Natural killer cell (primary cell): Measurements from ENCODE around the gene PAM. TPM values are rescaled to one million over a fixed set of nuclear protein-coding genes. Genes with fewer than 3 reads are reported as not detected.

Experiments
- ATAC-seq, 3 donors: fragments of 150-1000 bp in 2 of 3; fragments of 200-7000 bp in 1 of 3; cut with Tn5 transposase; 1 replicate in 1 of 3; 2 replicates in 2 of 3; pipeline ENCODE4 v1.10.0; 2021; ENCODE audit warnings: mild to moderate bottlenecking in 2 of 3, moderate library complexity in 2 of 3
- DNase-seq, 2 donors: peaks; one replicate each; pipeline versions ENCODE4 v3.0.0 to v3.0.0-alpha.2; 2013 to 2021; ENCODE audit warnings: mixed read lengths in 1 of 2
- H3K27ac ChIP-seq: one replicate; pipeline ENCODE4 v1.5.1; 2013; ENCODE audit warnings: mild to moderate bottlenecking, low read length
- H3K27me3 ChIP-seq: one replicate; pipeline ENCODE4 v1.6.1; 2013; ENCODE audit warnings: low read length; ENCODE audit not compliant: control insufficient read depth, insufficient read depth
- H3K36me3 ChIP-seq: one replicate; pipeline ENCODE4 v1.6.1; 2013; ENCODE audit warnings: low read length; ENCODE audit not compliant: control insufficient read depth, insufficient read depth
- H3K4me1 ChIP-seq: one replicate; pipeline ENCODE4 v1.6.1; 2013; ENCODE audit warnings: low read length; ENCODE audit not compliant: control insufficient read depth, insufficient read depth
- H3K4me3 ChIP-seq: one replicate; pipeline ENCODE4 v1.5.1; 2013; ENCODE audit warnings: low read length
- H3K9me3 ChIP-seq: one replicate; pipeline ENCODE4 v1.6.1; 2013; ENCODE audit warnings: low read length; ENCODE audit not compliant: control insufficient read depth, insufficient read depth
- H3K27ac Mint-ChIP-seq, 2 donors: one replicate each; pipeline ENCODE4 v1.8.0; 2022; ENCODE audit warnings: mild to moderate bottlenecking in 2 of 2, mixed read lengths in 2 of 2, moderate library complexity in 1 of 2
- H3K27me3 Mint-ChIP-seq, 2 donors: one replicate each; pipeline ENCODE4 v1.8.0; 2022; ENCODE audit warnings: low read depth in 2 of 2, mixed read lengths in 2 of 2
- H3K36me3 Mint-ChIP-seq: one replicate; pipeline ENCODE4 v1.8.0; 2022; ENCODE audit warnings: mixed read lengths
- H3K4me1 Mint-ChIP-seq, 2 donors: one replicate each; pipeline ENCODE4 v1.8.0; 2022; ENCODE audit warnings: mixed read lengths in 2 of 2
- H3K4me3 Mint-ChIP-seq: one replicate; pipeline ENCODE4 v1.8.0; 2022; ENCODE audit warnings: mild to moderate bottlenecking, moderate library complexity, mixed read lengths
- H3K9me3 Mint-ChIP-seq, 2 donors: one replicate each; pipeline ENCODE4 v1.8.0; 2022; ENCODE audit warnings: mixed read lengths in 2 of 2
- whole genome bisulfite sequencing: methylation state at CpG from one replicate; pipeline ENCODE4 v1.1.7; 2013; ENCODE audit warnings: missing lambda C conversion rate; ENCODE audit not compliant: insufficient coverage; 5-methylcytosine and 5-hydroxymethylcytosine counted together
- intact Hi-C: fragments of 100-400 bp; cut with micrococcal nuclease; formaldehyde crosslinking; loops from one replicate; pipeline ENCODE4 v1.14.2; 2022
- total RNA-seq, 4 donors: library from RNA; stranded (reverse); fragments of 120-200 nt in 1 of 4; gene quantifications; one replicate each; pipeline versions ENCODE4 v1.2.3 to v1.2.4, GENCODE V29; 2013 to 2022
- TF ChIP-seq, protein P1 (sequence below): fragments of 200-600 bp; IDR thresholded peaks from one replicate; pipeline ENCODE4 v1.8.0; 2022; ENCODE audit warnings: antibody characterized with exemption

PAM gene
- total RNA-seq, 3 donors from 2014 or later (not counting 1 experiment from before 2014, with no cell fraction given): 67.6 to 79.9 (median 75.3) TPM

DNA sequence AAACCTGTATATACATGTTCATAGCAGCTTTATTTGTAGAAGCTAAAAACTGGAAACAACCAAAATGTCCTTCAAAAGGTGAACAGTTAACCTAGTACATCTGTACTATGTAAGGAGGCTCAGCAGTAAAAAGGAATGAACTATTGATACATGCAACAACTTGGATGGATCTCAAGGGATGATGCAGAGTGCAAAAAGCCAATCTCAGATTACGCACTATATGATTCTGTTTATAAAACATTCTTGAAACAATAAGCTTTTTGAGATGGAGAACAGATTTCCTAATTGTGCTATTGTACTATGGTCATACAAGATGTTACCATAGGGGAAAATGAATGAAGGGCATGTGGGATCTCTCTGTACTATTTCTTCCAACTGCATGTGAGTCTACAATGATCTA, 88.9 kb downstream of the PAM start:
- 100% methylated on average over 1 of the region's 1 CpG for WGBS
- TF ChIP-seq, protein P1, sequence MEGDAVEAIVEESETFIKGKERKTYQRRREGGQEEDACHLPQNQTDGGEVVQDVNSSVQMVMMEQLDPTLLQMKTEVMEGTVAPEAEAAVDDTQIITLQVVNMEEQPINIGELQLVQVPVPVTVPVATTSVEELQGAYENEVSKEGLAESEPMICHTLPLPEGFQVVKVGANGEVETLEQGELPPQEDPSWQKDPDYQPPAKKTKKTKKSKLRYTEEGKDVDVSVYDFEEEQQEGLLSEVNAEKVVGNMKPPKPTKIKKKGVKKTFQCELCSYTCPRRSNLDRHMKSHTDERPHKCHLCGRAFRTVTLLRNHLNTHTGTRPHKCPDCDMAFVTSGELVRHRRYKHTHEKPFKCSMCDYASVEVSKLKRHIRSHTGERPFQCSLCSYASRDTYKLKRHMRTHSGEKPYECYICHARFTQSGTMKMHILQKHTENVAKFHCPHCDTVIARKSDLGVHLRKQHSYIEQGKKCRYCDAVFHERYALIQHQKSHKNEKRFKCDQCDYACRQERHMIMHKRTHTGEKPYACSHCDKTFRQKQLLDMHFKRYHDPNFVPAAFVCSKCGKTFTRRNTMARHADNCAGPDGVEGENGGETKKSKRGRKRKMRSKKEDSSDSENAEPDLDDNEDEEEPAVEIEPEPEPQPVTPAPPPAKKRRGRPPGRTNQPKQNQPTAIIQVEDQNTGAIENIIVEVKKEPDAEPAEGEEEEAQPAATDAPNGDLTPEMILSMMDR: no peak
- H3K4me3 ChIP-seq: no peak overlapping the region
- H3K27me3 ChIP-seq: no peaks in the 10 kb centered on the region
- DNase-seq: no peak
- intact Hi-C loops: no loop called here
- H3K36me3 ChIP-seq: no peaks in the 10 kb centered on the region
- Mint-ChIP-seq H3K36me3 (no peaks in the 10 kb centered on the region), H3K4me3 (no peak overlapping the region), H3K4me1 (peaks cover 26 to 31% of the 10 kb centered on the region in 2 donors), H3K9me3 (no peaks in the 10 kb centered on the region), H3K27ac (no peak overlapping the region), H3K27me3 (no peaks in the 10 kb centered on the region)
- no peaks in the 10 kb centered on the region for H3K9me3 ChIP-seq
- no peak overlapping the region for H3K27ac ChIP-seq
- ATAC-seq: no peak
- H3K4me1 ChIP-seq: no peaks in the 10 kb centered on the region

DNA sequence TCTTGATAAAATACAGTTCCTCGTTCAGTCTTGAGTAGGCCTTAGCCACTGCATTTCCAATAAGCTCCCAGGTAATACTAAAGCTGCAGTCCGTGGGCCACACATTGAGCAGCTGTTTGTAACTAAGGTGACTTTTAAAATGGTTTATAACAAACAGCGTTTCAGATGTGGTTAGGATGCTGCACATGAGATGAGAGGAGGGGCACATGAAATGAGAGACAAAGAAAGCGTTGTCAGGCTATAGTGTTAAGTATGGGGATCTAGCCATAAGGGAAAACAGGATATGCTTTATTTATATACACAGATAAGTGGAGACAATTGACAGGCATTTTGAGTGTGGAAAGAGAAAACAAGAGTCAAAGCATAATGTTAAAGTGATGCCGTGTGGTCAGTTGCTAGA, 89.9 kb downstream of the PAM start:
- intact Hi-C loops: no loop called here
- Histone ChIP-seq H3K27me3 (no peaks in the 10 kb centered on the region), H3K9me3 (no peaks in the 10 kb centered on the region), H3K36me3 (no peaks in the 10 kb centered on the region), H3K4me3 (no peak overlapping the region), H3K4me1 (no peaks in the 10 kb centered on the region), H3K27ac (no peak overlapping the region)
- no peaks in the 10 kb centered on the region for H3K36me3 Mint-ChIP-seq
- TF ChIP-seq, protein P1: no peak
- no peak overlapping the region for H3K4me3 Mint-ChIP-seq
- 64% methylated on average over 5 of the region's 5 CpGs for WGBS
- no peak for DNase-seq
- H3K4me1 Mint-ChIP-seq: peaks cover 26 to 31% of the 10 kb centered on the region in 2 donors
- no peaks in the 10 kb centered on the region for H3K9me3 Mint-ChIP-seq
- ATAC-seq: no peak
- H3K27me3 Mint-ChIP-seq: no peaks in the 10 kb centered on the region
- H3K27ac Mint-ChIP-seq: peak overlapping the region; percentile 34 to 61

- Histone ChIP-seq H3K9me3 (no peaks in the 10 kb centered on the region), H3K36me3 (no peaks in the 10 kb centered on the region), H3K4me1 (peaks cover 9% of the 10 kb centered on the region), H3K27me3 (no peaks in the 10 kb centered on the region), H3K4me3 (no peak overlapping the region), H3K27ac (no peak overlapping the region)
- Mint-ChIP-seq H3K4me3 (no peak overlapping the region), H3K36me3 (no peaks in the 10 kb centered on the region), H3K27ac (peak overlapping the region; percentile 21 to 32), H3K27me3 (no peaks in the 10 kb centered on the region), H3K4me1 (peaks cover 43 to 46% of the 10 kb centered on the region in 2 donors), H3K9me3 (no peaks in the 10 kb centered on the region)
- DNase-seq (no peak), ATAC-seq (no peak)
- 98% methylated on average over 7 of the region's 7 CpGs for WGBS
- intact Hi-C loops: no loop called here
- TF ChIP-seq, protein P1: no peak
Measured at GRCh38 chr5:102850503-102850902, 95.4 kb downstream of the PAM start.

- Histone ChIP-seq H3K36me3 (no peaks in the 10 kb centered on the region), H3K9me3 (no peaks in the 10 kb centered on the region), H3K27ac (peak overlapping the region; percentile 60), H3K4me1 (peaks cover 15% of the 10 kb centered on the region), H3K4me3 (no peak overlapping the region), H3K27me3 (no peaks in the 10 kb centered on the region)
- intact Hi-C loops: loop anchor here (1.0 kb wide), 1 partner anchor 188 kb away; no protein-coding TSS in a partner anchor
- DNase-seq (peak; percentile 26 to 59), ATAC-seq (peak; percentile 84 to 88 (median 85))
- Mint-ChIP-seq H3K27me3 (no peaks in the 10 kb centered on the region), H3K4me3 (peak overlapping the region; percentile 74), H3K27ac (peak overlapping the region; percentile 91 to 92), H3K9me3 (no peaks in the 10 kb centered on the region), H3K4me1 (peaks cover 51 to 56% of the 10 kb centered on the region in 2 donors), H3K36me3 (no peaks in the 10 kb centered on the region)
- 35% methylated on average over 2 of the region's 4 CpGs for WGBS
- TF ChIP-seq, protein P1: peak; percentile 16
Measured at GRCh38 chr5:102853680-102854079, 98.6 kb downstream of the PAM start.
